K562 (cell line): ENCODE results near the gene DAD1. TPM values are rescaled to one million over a fixed set of nuclear protein-coding genes. Genes with fewer than 3 reads are reported as not detected.

ENCODE experiments used
- ATAC-seq: fragments of 200-7000 bp; cut with Tn5 transposase; 3 replicates; pipeline ENCODE4 v1.9.1; 2020; ENCODE audit warnings: moderate library complexity
- BruUV-seq: library from RNA; stranded (reverse); fragments of 400-500 nt; replicated peaks from 2 replicates; lab custom pipeline; 2021; lab: Mats Ljungman, UMichigan
- CTCF ChIA-PET: fragments of 300-600 bp; formaldehyde crosslinking; extraction: SDS; loops from one replicate; lab custom pipeline; 2021; ENCODE audit warnings: low intra/inter-chr PET ratio; lab: Yijun Ruan, JAX
- POLR2A ChIA-PET: fragments of 300-600, 350-650 bp; sonication (Branson Sonifier 250); formaldehyde crosslinking; extraction: SDS; loops from one replicate; lab custom pipeline; 2021; ENCODE audit warnings: antibody characterized with exemption, inconsistent platforms; lab: Yijun Ruan, JAX
- DNase-seq, 4 experiments: peaks; one replicate each; pipeline versions ENCODE4 v3.0.0 to v3.0.0-alpha.2; 2011 to 2018; ENCODE audit warnings: low spot score in 3 of 4, mixed read lengths in 3 of 4; ENCODE audit errors: extremely low read depth in 1 of 4
- FAIRE-seq: peaks from 2 replicates; lab custom pipeline; 2011; peaks lifted over from hg19 to GRCh38; lab: Jason Lieb, UNC
- H2AFZ ChIP-seq: 2 replicates; pipeline ENCODE4 v1.6.0; 2011; ENCODE audit warnings: low read depth, low read length, control low read depth, inconsistent platforms
- H3K27ac ChIP-seq: fragments of 200-600 bp; 3 replicates; pipeline ENCODE4 v1.8.0; 2011; ENCODE audit warnings: low read depth, mild to moderate bottlenecking, control low read depth, inconsistent platforms, low read length, moderate library complexity, mixed read lengths; ENCODE audit errors: extremely low read depth
- H3K27me3 ChIP-seq, 2 experiments: fragments of 300-600 bp in 1 of 2; 2 replicates in 1 of 2; 3 replicates in 1 of 2; pipeline versions ENCODE4 v1.6.0 to v1.8.0; 2011; ENCODE audit warnings: inconsistent platforms in 2 of 2, low read length in 2 of 2, mild to moderate bottlenecking in 1 of 2, mixed read lengths in 1 of 2, moderate library complexity in 1 of 2; ENCODE audit not compliant: control insufficient read depth in 2 of 2, insufficient read depth in 2 of 2
- H3K36me3 ChIP-seq: fragments of 300-600 bp; 3 replicates; pipeline ENCODE4 v1.8.0; 2011; ENCODE audit warnings: mild to moderate bottlenecking, low read length, inconsistent platforms; ENCODE audit not compliant: control insufficient read depth, insufficient read depth
- H3K4me1 ChIP-seq, 2 experiments: fragments of 200-600 bp in 1 of 2; replicated peaks in 1 of 2; 2 replicates in 1 of 2; 3 replicates in 1 of 2; pipeline versions ENCODE4 v1.5.1 to v1.8.0; 2011; ENCODE audit warnings: inconsistent platforms in 2 of 2, low read length in 2 of 2, mild to moderate bottlenecking in 1 of 2, mixed read lengths in 1 of 2, moderate library complexity in 1 of 2; ENCODE audit not compliant: control insufficient read depth in 2 of 2, insufficient read depth in 2 of 2
- H3K4me2 ChIP-seq: 2 replicates; pipeline ENCODE4 v1.6.1; 2011; ENCODE audit warnings: low read length, control low read depth, inconsistent platforms, mixed read lengths; ENCODE audit not compliant: insufficient read depth
- H3K4me3 ChIP-seq: fragments of 200-600 bp; sonication (generic), shearing (Covaris generic); 2 replicates; pipeline ENCODE4 v1.5.1; 2016; ENCODE audit warnings: control low read depth, inconsistent platforms
- H3K79me2 ChIP-seq: fragments of 200-600 bp; 3 replicates; pipeline ENCODE4 v1.8.0; 2011; ENCODE audit warnings: low read length, inconsistent platforms; ENCODE audit not compliant: control insufficient read depth, insufficient read depth
- H3K9ac ChIP-seq, 2 experiments: 2 replicates each; pipeline versions ENCODE4 v1.6.0 to v1.6.1; 2011; ENCODE audit warnings: low read depth in 2 of 2, low read length in 2 of 2, control low read depth in 1 of 2, inconsistent platforms in 1 of 2, mild to moderate bottlenecking in 1 of 2, mixed read lengths in 1 of 2; ENCODE audit not compliant: insufficient read depth in 1 of 2
- H3K9me1 ChIP-seq: one replicate; pipeline ENCODE4 v1.6.0; 2011; ENCODE audit warnings: inconsistent platforms, mild to moderate bottlenecking, low read length, moderate library complexity; ENCODE audit not compliant: control insufficient read depth, insufficient read depth
- H3K9me3 ChIP-seq: replicated peaks from 2 replicates; pipeline ENCODE4 v1.5.1; 2011; ENCODE audit warnings: low read depth, low read length, inconsistent platforms; ENCODE audit not compliant: control insufficient read depth, insufficient read depth
- H4K20me1 ChIP-seq: replicated peaks from 2 replicates; pipeline ENCODE4 v1.6.1; 2011; ENCODE audit warnings: low read length, inconsistent platforms, mixed read lengths; ENCODE audit not compliant: control insufficient read depth, insufficient read depth
- CBX2 ChIP-seq: fragments of 200-600 bp; sonication (generic); IDR thresholded peaks from one replicate; pipeline ENCODE4 v1.6.1; 2012; ENCODE audit warnings: mild to moderate bottlenecking, low read length, inconsistent platforms; ENCODE audit not compliant: insufficient read depth, poor library complexity, severe bottlenecking
- CHD4 ChIP-seq: fragments of 200-600 bp; sonication (generic); IDR thresholded peaks from 3 replicates; pipeline ENCODE4 v1.6.1; 2012; ENCODE audit warnings: low read depth, mild to moderate bottlenecking, mixed read lengths, low read length, inconsistent platforms; ENCODE audit not compliant: insufficient read depth, insufficient replicate concordance, poor library complexity, severe bottlenecking
- ELK1 ChIP-seq: sonication (generic); formaldehyde crosslinking; IDR thresholded peaks from 2 replicates; pipeline ENCODE4 v1.8.1; 2022; ENCODE audit warnings: missing genetic modification reagents
- HNRNPH1 ChIP-seq: fragments of 200-400 bp; formaldehyde crosslinking; optimal IDR thresholded peaks from 2 replicates; pipeline ENCODE3; 2017; ENCODE audit warnings: low read depth, mild to moderate bottlenecking, low read length, moderate library complexity
- KAT7 ChIP-seq: sonication (generic); formaldehyde crosslinking; IDR thresholded peaks from 2 replicates; pipeline ENCODE4 v1.8.0; 2022; ENCODE audit warnings: missing genetic modification reagents, mild to moderate bottlenecking, borderline replicate concordance
- LCOR ChIP-seq: sonication (generic); formaldehyde crosslinking; IDR thresholded peaks from 2 replicates; pipeline ENCODE4 v1.8.0; 2022; ENCODE audit warnings: mild to moderate bottlenecking, missing genetic modification reagents
- MLLT1 ChIP-seq, 2 experiments: fragments of 450-650 bp; IDR thresholded peaks; 2 replicates each; pipeline ENCODE4 v1.6.1; 2016
- NELFE ChIP-seq: IDR thresholded peaks from 2 replicates; pipeline ENCODE4 v1.6.1; 2011; ENCODE audit warnings: mild to moderate bottlenecking; ENCODE audit not compliant: insufficient read depth, insufficient read length
- PBX2 ChIP-seq, 2 experiments: IDR thresholded peaks in 1 of 2; conservative IDR thresholded peaks in 1 of 2; 2 replicates each; pipeline ENCODE4 v1.6.1; 2016; ENCODE audit warnings: low read depth in 2 of 2, mild to moderate bottlenecking in 1 of 2, missing compliant biosample characterization in 1 of 2, missing genetic modification characterization in 1 of 2, moderate library complexity in 1 of 2
- ZNF717 ChIP-seq: fragments of 250-450 bp; sonication (Bioruptor Pico); IDR thresholded peaks from 2 replicates; pipeline ENCODE4 v1.5.0; 2021
- WGBS: fragments of 100-300 bp; shearing (Covaris generic); methylation state at CpG from one replicate; pipeline ENCODE4 v1.1.6; 2016; ENCODE audit warnings: low coverage, mixed read lengths; ENCODE audit not compliant: insufficient coverage; ENCODE audit errors: missing lambda C conversion rate; 5-methylcytosine and 5-hydroxymethylcytosine counted together
- in situ Hi-C: fragments of 300-500 bp; cut with MboI; formaldehyde crosslinking; loops from 4 replicates; pipeline ENCODE4 v1.15.0; 2018; ENCODE audit warnings: inconsistent platforms, mixed read lengths
- intact Hi-C: fragments of 100-400 bp; cut with micrococcal nuclease; formaldehyde crosslinking; loops from 2 replicates; pipeline ENCODE4 v1.14.2; 2022
- polyA plus RNA-seq, 8 experiments: library from polyadenylated mRNA; depleted of rRNA in 4 of 8; stranded (reverse) in 5 of 8; unstranded in 3 of 8; fragments of >200 nt; fragmentation: Nextera tagmentation in 2 of 8; fragmentation: Illumina TruSeq in 1 of 8; extraction: Ambion mirVana in 2 of 8; extraction: Trizol in 1 of 8; gene quantifications; 2 replicates each; pipeline versions ENCODE4 v1.2.1 to v1.2.3, GENCODE V29; 2011 to 2014; ENCODE audit warnings: inconsistent platforms in 1 of 8, missing spikeins in 1 of 8
- total RNA-seq, 7 experiments: library from RNA; depleted of rRNA in 6 of 7; stranded (reverse); fragments of >200 nt in 6 of 7; fragmentation: Illumina TruSeq in 2 of 7; extraction: Trizol in 2 of 7; gene quantifications; 2 replicates each; pipeline versions ENCODE4 v1.2.1 to v1.2.3, GENCODE V29; 2011 to 2021; ENCODE audit warnings: low replicate concordance in 1 of 7
- TF ChIP-seq, protein P1 (sequence below): IDR thresholded peaks from 2 replicates; pipeline ENCODE4 v1.6.1; 2011; ENCODE audit warnings: borderline replicate concordance, low read depth, mild to moderate bottlenecking, moderate library complexity, low read length; ENCODE audit not compliant: insufficient read depth, poor library complexity, severe bottlenecking
- TF ChIP-seq, protein P2 (sequence below): fragments of 450-650 bp; formaldehyde crosslinking; IDR thresholded peaks from 2 replicates; pipeline ENCODE4 v1.4.0; 2020; ENCODE audit warnings: mild to moderate bottlenecking

DAD1 gene
- total and polyA plus RNA-seq, 9 of the 15 experiments (the other 6 are each of a cell fraction or from before 2014, with no cell fraction given): 104 to 617 (median 222) TPM

DNA sequence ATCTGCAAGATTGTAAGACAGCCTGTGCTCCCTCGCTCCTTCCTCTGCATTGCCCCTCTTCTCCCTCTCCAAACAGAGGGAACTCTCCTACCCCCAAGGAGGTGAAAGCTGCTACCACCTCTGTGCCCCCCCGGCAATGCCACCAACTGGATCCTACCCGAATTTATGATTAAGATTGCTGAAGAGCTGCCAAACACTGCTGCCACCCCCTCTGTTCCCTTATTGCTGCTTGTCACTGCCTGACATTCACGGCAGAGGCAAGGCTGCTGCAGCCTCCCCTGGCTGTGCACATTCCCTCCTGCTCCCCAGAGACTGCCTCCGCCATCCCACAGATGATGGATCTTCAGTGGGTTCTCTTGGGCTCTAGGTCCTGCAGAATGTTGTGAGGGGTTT is 37.4 kb downstream of the DAD1 start:
- BruUV-seq: no TSS peak
- no peak for DNase-seq
- 24% methylated on average over 3 of the region's 5 CpGs for WGBS
- Histone ChIP-seq H3K9me3 (no peaks in the 10 kb centered on the region), H3K27ac (no peak overlapping the region), H4K20me1 (no peaks in the 10 kb centered on the region), H3K27me3 (no peaks in the 10 kb centered on the region), H3K79me2 (no peaks in the 10 kb centered on the region), H3K9me1 (no peaks in the 10 kb centered on the region), H3K9ac (no peak overlapping the region), H3K36me3 (no peaks in the 10 kb centered on the region), H2AFZ (no peak overlapping the region), H3K4me1 (peaks cover 8 to 12% of the 10 kb centered on the region in 2 experiments), H3K4me3 (no peak overlapping the region), H3K4me2 (no peak overlapping the region)
- POLR2A ChIA-PET: interaction anchor here (1.4 kb wide), 1 partner anchor 10 kb away, joined by 4 read pairs; no protein-coding TSS in a partner anchor
- no peak for FAIRE-seq
- in situ Hi-C loops: loop anchor here (10.0 kb wide), 1 partner anchor 167 kb away; no protein-coding TSS in a partner anchor
- ATAC-seq: no peak
- CTCF ChIA-PET: no interaction called here
- intact Hi-C loops: loop anchor here (10.0 kb wide), 1 partner anchor 157 kb away; no protein-coding TSS in a partner anchor
- TF ChIP-seq MLLT1 (IDR thresholded peaks at IDR 0.05) (no peak), NELFE (no peak), CBX2 (no peak), KAT7 (CRISPR knock-in tag) (no peak), ZNF717 (CRISPR knock-in tag) (no peak), ELK1 (CRISPR knock-in tag) (no peak), CHD4 (no peak), LCOR (CRISPR knock-in tag) (no peak), PBX2 (CRISPR knock-in tag; IDR thresholded peaks at IDR 0.05; ENCODE audit: low read depth) (no peak), PBX2 (tag; conservative IDR thresholded peaks at IDR 0.05; ENCODE audit: low read depth) (no peak), HNRNPH1 (no peak)
- TF ChIP-seq, protein P1, sequence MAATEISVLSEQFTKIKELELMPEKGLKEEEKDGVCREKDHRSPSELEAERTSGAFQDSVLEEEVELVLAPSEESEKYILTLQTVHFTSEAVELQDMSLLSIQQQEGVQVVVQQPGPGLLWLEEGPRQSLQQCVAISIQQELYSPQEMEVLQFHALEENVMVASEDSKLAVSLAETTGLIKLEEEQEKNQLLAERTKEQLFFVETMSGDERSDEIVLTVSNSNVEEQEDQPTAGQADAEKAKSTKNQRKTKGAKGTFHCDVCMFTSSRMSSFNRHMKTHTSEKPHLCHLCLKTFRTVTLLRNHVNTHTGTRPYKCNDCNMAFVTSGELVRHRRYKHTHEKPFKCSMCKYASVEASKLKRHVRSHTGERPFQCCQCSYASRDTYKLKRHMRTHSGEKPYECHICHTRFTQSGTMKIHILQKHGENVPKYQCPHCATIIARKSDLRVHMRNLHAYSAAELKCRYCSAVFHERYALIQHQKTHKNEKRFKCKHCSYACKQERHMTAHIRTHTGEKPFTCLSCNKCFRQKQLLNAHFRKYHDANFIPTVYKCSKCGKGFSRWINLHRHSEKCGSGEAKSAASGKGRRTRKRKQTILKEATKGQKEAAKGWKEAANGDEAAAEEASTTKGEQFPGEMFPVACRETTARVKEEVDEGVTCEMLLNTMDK: no peak
- TF ChIP-seq, protein P2, sequence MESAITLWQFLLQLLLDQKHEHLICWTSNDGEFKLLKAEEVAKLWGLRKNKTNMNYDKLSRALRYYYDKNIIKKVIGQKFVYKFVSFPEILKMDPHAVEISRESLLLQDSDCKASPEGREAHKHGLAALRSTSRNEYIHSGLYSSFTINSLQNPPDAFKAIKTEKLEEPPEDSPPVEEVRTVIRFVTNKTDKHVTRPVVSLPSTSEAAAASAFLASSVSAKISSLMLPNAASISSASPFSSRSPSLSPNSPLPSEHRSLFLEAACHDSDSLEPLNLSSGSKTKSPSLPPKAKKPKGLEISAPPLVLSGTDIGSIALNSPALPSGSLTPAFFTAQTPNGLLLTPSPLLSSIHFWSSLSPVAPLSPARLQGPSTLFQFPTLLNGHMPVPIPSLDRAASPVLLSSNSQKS (CRISPR knock-in tag): no peak
